ENCODE measurements around the gene PPP1R12B.
A peak's percentile ranks its signal among the peaks of the same experiment; 100 is the strongest.

PPP1R12B gene, protein sequence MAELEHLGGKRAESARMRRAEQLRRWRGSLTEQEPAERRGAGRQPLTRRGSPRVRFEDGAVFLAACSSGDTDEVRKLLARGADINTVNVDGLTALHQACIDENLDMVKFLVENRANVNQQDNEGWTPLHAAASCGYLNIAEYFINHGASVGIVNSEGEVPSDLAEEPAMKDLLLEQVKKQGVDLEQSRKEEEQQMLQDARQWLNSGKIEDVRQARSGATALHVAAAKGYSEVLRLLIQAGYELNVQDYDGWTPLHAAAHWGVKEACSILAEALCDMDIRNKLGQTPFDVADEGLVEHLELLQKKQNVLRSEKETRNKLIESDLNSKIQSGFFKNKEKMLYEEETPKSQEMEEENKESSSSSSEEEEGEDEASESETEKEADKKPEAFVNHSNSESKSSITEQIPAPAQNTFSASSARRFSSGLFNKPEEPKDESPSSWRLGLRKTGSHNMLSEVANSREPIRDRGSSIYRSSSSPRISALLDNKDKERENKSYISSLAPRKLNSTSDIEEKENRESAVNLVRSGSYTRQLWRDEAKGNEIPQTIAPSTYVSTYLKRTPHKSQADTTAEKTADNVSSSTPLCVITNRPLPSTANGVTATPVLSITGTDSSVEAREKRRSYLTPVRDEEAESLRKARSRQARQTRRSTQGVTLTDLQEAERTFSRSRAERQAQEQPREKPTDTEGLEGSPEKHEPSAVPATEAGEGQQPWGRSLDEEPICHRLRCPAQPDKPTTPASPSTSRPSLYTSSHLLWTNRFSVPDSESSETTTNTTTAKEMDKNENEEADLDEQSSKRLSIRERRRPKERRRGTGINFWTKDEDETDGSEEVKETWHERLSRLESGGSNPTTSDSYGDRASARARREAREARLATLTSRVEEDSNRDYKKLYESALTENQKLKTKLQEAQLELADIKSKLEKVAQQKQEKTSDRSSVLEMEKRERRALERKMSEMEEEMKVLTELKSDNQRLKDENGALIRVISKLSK

DNA sequence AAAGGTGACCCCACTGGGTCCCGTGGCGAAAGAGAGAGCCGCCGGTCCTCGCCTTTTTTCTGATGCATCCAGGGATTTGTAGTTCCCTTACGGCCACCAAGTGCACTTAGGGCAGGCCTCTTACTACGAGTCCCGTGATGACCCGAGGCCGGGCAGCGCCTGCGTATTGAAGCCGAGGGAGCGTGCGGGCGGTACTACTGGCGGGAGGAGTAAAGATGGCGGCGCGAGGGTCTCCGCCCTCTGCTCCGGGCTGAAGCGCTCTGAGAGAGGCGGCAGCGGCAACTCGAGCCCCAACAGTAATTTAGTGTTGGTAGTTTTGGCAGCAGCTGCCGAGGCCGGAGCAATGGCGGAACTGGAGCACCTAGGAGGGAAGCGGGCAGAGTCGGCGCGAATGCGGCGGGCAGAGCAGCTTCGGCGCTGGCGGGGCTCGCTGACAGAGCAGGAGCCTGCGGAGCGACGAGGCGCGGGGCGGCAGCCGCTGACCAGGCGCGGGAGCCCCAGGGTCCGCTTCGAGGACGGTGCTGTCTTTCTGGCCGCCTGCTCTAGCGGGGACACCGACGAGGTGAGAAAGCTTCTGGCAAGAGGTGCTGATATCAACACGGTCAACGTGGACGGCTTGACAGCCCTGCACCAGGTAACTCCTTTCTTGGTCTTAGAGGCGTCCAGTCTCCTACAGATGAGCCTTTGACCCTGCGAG lies at the start of gene PPP1R12B:
Gene PPP1R12B (plus strand): TSS at position 191 of the 697 bp plus-strand sequence. CDS start 153 bp downstream, at position 344.
- peak; percentile 98 for DNase-seq

DNA sequence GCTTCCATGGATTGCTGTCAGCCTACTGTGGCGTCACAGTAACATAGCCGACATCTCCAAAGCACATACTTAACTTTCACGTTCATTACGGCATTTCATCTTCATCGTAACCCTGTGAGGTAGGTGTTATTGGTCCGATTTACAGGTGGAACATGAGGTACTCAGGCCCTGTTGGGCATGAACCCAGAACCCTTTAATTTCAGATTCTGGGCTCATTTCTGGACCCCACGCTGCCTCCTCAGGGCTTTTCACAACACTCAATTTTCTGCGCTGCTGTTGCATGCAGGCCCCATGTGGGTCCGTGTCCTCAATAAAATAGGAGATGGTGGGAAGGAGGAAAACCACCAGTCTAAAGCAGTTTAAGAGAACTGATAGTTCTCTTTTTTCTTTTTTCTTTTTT lies 46.3 kb upstream of the PPP1R12B start:
- DNase-seq, result no peak

DNA sequence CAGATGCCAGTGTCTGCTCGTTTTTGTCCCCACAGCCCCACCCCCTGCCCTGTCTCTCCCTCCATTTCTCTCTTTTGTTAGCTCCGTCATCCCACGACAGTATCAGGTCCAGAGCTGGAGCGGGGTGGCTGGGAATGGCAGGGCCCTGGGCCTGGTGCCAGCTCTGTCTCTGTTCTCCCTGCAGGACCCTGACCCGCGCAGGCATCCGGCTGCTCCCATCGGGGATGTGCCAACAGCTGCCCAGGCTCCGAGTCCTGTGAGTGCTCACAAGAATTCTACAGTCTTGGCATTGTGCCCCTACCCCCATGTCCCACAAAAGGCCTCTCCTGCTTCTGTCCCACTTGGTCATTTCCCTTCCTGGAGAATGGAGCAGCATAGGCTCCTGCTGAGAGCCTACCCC lies 44.1 kb upstream of the PPP1R12B start:
- DNase-seq, result no peak

DNA sequence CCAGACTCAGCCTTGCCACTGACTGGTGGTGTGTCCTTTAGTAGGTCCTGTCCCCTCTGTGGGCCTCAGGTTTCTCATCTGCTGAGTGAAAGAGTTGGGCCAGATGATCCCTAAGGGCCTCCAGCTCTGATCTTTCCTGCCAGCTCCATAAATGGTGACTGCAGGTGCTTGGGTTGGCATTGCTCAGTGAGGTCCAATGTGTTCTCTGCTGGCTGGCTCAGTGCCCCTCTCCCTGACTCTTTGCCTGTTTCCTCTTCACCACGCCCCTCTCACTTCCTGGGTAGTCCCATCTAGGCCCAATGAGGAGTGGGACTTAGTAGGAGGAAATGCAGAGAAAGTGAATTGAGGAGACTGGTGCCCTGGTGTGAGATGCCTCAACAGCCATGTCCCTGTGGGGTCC lies 43.3 kb upstream of the PPP1R12B start:
- DNase-seq, result no peak

DNA sequence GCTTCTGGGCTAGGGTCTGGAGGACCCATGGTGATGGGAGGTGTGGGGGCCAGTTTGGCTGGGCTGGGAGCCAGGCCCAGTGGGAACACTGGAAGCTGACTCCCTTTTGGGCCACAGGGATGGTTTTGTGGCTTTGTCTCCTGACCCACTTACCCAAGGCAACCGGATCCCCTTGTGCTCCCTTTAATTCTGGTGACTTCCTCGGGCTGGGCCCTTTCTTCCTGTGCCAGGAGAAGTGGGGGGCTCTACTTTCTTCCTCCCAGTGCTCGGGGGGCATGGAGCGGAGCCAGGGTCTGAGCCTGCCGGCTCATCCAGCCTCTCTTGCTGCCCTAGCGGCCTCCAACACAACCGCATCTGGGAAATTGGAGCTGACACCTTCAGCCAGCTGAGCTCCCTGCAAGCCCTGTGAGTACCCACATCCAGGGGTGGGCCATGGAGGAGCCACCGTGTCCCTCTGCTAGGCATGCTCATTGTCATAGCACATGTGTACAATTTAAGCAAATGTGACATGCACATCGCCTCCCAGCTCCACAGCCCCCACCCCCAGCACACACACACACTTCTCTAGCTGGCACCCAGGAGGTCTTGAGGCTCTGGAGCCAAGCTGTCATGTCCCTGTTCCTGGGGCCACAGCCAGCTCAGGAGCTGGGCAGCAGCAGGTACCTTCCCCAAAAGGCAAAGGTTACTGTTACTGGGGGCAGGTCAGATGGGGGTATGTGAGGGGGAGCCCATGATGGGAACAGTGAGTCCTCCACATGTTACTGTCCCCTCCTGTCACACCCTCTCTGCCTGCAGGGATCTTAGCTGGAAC lies 41.8 kb upstream of the PPP1R12B start:
- DNase-seq, result no peak

DNA sequence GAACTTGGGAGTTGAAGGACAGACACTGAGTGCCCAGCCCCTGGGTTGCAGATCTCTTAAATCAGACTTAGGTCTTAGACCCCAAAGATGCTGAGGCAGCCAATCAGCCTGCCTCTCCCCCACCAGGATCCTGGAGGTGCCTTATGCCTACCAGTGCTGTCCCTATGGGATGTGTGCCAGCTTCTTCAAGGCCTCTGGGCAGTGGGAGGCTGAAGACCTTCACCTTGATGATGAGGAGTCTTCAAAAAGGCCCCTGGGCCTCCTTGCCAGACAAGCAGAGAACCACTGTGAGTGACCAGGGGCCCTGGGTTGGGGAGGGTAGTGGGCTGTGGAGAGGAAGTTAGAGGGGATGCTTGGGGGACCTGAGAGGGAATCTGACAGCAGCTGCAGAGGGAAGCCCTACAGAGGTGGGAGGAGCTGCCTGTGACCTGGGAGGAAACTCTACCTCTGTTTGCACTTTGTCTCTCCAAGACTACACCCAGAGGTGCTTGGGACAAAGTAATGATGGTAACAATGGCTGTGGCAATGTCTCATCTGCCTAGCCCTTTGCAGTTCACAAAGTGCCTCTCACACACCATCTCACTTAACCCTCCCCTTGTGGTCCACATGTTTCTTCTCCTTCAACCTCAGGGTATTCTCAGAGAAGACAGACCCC lies 38.3 kb upstream of the PPP1R12B start:
- no peak for DNase-seq

DNA sequence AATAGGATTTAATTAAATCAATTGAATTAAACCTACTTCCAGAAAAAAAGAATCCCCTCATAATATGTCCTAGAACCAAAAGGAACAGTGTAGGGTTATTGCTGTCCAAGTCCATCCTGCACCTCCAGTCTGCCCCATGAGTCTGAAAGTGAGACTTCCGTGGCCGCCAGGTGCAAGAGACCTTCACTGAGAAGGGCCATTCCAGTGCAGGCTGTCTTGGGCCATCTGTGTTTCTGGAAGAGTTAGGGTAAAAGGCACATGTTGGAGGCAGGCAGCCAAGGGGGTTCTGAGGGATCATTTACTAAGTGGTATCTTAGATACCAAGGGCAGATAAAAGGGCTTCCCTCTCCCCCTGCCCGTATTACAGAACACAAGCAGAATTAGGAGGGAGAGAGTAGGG lies 37.8 kb upstream of the PPP1R12B start:
- DNase-seq, result no peak

DNA sequence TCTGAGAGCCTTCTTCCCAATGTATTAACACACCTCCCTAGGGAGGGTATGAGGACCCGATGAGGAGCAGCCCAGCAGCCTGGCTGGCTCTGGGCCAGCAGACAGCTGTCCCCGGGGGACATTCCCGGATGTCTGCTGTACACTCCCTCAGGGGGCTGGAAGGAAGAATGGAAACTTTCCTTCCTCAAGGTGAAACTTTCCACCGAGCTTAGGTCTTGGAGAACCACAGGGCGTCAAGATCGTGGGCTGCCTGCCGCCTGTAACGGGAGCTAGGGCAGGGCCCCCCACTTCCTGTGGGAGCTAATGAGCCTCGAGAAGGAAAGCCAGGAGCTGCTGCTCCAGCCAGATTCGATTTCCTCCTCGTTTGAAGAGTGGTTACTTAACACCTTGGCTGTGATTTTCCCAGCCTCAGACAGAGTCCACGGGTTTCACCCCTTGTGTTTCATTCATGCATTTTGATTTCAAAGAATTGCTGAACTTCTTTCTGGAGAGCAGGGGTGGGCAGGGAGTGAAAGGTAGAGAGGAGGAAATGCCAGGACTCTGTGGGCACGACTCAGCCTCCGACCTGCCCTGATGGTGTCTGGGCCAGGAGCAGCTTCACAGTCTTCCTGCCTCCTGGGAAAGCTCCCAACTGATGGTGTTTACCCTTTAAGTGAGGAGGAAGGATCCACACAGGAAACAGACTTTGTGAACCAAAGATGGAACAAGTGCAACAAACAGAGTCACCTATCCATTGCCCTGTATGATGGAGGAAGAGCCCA lies 36.4 kb upstream of the PPP1R12B start:
- DNase-seq, result no peak

DNA sequence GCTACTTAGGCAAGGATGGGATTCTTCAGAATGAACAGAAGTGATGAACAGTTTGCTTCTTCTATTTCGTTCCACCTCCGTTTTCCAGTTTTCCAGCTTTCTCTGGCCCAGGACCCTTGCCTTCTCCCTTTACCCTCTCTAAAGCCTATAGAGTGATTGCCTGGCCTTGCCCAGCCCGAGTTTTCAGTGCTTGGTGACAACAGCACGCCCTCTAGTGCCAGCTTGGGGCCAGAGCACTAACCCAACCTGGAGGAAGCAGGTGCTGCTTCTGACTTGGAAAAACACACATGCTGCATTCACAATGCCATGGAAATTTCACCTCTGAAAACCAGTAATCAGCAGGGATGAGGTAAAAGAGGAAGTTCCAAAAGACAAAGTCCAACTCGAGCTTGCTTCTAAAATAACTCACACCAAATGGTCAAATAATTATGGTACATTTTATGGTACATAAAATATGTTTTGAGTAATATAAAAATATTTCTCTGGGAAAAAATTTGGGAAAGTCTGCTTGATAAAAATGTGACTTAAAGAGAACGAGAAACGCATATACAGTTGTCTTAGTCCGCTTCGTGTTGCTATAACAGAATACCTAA lies 32.8 kb upstream of the PPP1R12B start:
- peak; percentile 73 for DNase-seq

DNA sequence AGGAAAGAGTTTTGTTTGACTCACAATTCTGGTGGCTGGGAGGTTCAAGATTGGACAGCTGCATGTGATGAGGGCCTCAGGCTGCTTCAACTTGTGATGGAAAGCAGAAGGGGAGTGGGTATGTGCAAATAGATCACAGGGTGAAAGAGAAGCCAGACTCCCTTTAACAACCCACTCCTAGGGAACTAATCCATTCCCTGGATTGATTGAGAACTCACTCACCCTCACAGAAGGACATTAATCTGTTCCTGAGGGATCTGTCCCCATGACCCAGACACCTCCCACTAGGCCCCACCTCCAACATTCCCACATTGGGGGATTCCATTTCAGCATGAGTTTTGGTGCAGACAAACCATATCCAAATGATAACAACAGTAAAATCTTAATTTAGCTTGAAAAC lies 32.3 kb upstream of the PPP1R12B start:
- DNase-seq, result no peak

DNA sequence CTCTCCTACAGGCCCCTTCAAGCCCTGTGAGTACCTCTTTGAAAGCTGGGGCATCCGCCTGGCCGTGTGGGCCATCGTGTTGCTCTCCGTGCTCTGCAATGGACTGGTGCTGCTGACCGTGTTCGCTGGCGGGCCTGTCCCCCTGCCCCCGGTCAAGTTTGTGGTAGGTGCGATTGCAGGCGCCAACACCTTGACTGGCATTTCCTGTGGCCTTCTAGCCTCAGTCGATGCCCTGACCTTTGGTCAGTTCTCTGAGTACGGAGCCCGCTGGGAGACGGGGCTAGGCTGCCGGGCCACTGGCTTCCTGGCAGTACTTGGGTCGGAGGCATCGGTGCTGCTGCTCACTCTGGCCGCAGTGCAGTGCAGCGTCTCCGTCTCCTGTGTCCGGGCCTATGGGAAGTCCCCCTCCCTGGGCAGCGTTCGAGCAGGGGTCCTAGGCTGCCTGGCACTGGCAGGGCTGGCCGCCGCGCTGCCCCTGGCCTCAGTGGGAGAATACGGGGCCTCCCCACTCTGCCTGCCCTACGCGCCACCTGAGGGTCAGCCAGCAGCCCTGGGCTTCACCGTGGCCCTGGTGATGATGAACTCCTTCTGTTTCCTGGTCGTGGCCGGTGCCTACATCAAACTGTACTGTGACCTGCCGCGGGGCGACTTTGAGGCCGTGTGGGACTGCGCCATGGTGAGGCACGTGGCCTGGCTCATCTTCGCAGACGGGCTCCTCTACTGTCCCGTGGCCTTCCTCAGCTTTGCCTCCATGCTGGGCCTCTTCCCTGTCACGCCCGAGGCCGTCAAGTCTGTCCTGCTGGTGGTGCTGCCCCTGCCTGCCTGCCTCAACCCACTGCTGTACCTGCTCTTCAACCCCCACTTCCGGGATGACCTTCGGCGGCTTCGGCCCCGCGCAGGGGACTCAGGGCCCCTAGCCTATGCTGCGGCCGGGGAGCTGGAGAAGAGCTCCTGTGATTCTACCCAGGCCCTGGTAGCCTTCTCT lies 30.3 kb upstream of the PPP1R12B start:
- DNase-seq, result no peak

DNA sequence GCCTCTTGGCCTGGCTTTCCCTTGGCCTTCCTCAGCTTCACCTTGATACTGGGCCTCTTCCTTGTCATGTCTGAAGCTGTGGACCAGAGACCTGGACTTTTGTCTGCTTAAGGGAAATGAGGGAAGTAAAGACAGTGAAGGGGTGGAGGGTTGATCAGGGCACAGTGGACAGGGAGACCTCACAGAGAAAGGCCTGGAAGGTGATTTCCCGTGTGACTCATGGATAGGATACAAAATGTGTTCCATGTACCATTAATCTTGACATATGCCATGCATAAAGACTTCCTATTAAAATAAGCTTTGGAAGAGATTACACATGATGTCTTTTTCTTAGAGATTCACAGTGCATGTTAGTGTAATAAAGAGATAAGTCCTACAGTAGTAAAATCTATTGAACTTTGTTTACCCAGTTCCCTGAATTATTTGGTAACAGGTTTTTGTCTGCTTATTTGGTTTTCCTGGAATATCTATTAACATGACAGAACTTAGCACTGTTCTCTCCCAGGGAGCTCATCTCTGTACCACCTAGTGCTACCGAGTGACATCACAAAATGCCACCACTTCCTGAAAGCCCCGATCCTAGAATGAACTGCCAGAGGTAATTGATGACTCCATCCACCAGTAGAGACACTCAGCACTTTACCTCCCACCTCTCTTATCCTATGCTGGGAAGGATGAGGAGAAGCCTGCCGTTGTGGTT lies 29.0 kb upstream of the PPP1R12B start:
- no peak for DNase-seq

DNA sequence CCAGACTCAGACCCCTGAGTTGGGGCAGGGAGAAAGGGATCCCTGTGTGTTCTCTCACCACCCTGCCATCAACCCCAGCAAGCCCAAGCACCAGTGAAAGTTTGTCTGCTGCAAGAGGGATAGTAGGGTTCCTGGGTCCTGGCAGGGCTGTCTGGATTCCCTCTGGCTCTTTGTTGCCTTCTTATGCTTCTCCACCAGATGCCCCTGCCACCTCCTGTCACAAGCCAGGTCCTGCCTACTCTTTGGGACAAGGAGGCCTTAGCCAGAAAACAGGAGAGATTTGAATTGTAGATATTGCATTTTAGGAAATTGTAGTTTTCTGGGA lies 28.5 kb upstream of the PPP1R12B start:
- no peak for DNase-seq

DNA sequence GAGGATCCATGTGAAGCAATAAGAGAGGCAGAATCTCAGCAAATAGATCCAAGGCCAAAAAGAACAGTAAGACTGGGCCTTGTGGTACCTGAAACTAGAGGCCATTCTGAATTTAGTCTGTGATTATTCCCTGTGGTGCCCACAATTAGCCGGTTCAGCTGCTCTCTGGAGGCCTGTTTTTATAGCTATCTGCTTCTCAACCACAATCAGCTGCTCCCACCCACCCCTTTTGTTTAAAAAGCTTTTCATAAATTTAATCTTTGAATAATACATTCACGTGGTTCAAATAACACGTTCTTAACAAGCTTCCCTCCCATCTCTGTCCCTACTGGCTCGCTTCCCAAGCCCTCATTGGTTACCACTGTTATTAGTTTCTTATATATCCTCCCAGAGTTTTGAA lies 24.8 kb upstream of the PPP1R12B start:
- no peak for DNase-seq

DNA sequence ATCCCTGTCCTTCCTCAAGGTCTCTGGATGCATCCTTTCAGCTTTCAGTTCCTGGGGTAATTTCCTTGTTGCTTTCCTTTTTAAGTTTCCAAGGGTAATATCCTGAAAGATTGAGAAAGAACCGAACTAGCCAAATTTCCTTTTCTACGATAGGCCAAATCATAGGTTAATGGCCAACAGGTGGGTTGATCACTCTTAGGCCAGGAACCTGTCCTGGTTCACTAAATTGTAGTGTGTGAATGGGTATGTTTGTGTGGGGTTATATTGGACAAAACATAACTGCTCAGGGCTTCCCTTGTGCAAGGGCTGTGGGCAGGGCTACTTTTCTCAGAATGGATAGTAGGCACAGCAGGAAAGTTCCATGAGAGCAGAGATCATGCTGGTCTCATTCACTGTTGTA lies 23.9 kb upstream of the PPP1R12B start:
- no peak for DNase-seq

DNA sequence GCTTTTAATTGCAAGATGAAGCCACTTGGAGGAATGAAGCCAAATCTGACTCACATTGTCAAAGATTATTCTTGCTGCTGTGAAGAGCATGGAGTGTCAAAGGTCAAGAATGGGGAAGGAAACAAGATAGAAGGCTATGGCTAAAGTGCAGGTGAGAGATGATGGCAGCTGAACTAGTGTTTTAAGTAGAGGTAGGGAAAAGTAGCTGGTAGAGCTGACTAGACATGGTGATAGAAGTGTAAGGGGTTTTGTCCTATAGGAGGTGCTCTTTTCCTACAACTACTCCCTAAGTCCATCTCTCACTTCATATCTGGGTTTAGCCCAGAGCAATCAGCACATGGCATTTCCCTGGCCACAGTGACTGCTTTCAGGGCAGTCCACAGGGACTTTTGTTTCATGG lies 18.6 kb upstream of the PPP1R12B start:
- DNase-seq, result no peak

DNA sequence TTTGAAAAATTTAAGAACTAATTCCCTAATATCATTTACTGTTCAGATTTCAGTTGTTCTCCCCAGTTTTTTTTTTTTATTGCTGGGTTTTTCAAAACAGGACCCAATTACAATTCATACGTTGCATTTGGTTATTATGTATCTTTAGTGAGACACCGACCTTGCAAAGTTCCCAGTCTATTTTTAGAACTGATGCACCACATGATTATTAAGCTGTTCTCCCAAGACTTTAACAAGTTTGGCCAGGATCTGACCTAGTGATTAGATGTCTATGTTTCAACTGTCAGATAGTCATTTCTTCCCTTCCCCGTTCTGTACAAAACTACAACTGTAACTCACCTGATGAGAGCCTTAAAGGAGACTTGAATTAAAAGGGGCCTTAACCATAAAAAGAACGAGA lies 14.6 kb upstream of the PPP1R12B start:
- DNase-seq, result no peak

DNA sequence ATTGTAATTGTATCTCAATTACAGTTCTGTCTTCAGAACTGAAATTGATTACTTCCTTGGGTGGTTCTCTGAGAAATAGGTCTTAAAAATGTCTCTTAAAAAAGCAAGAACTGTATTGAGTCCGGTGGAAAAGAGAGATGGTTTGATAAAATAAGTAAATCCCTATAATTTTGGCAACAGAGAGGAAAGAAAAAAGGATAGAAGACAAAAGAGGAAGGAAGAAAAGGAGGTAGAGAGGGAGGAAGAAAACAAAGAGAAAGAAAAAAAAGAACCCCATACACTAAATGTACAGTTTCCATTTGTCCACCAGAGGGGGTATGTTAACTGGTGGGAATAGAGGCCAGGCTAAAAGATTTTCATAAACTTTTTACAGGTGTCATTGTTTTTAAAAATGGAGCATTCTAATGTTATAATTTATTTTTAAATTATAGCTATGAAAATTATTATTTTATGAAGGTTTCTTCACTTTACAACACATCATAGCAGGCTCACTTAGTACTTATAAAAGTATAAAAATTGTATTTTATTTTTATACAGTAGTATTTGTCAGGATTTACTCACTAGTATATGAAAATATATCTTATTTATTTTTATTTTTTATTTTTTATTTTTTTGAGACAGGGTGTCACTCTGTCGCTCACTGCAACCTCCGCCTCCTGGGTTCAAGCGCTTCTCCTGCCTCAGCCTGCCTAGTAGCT lies 4.7 kb upstream of the PPP1R12B start:
- DNase-seq, result peak; percentile 71
